ENCODE measurements around the gene TNFRSF17.

GRCh38 chr16:11986521-11987057 is 21.6 kb downstream of the TNFRSF17 start:
- no peak for TF ChIP-seq ZFX (IDR thresholded peaks at IDR 0.05)
- TF ChIP-seq CTCF (conservative IDR thresholded peaks at IDR 0.05): no peak
